ENCODE results near the gene SOX2.
"Not testable (repeated sequence)": the region's sequence is repeated elsewhere in the genome, so short reads cannot be mapped to it uniquely, and the experiment has no call there.

The SOX2 gene

GRCh38 chr3:181761906-181762305 is 50.2 kb downstream of the SOX2 start:
- Histone ChIP-seq H3K79me2 (ENCODE audit: control insufficient read depth, low read length) (no peaks in the 10 kb centered on the region), H3K4me2 (ENCODE audit: low read length) (no peak overlapping the region), H3K27ac (ENCODE audit: low read depth, low read length) (no peak overlapping the region), H3K36me3 (ENCODE audit: control insufficient read depth, low read length) (no peaks in the 10 kb centered on the region), H3K4me3 (ENCODE audit: low read length) (no peak overlapping the region), H3K9me3 (ENCODE audit: control insufficient read depth, insufficient read depth, low read length) (no peaks in the 10 kb centered on the region), H3K4me1 (ENCODE audit: control insufficient read depth, low read length) (no peaks in the 10 kb centered on the region), H3K27me3 (ENCODE audit: control insufficient read depth, low read length) (peaks cover 2% of the 10 kb centered on the region; the same call in 1 of the 2 replicates), H4K20me1 (ENCODE audit: control insufficient read depth, insufficient read depth, low read depth, low read length) (no peaks in the 10 kb centered on the region), H3K9me2 (replicated peaks; ENCODE audit: control insufficient read depth, low read length) (no peaks in the 10 kb centered on the region), H3F3A (ENCODE audit: control insufficient read depth, insufficient read depth) (no peaks in the 10 kb centered on the region)
- no peak for TF ChIP-seq EZH2phosphoT487 (IDR thresholded peaks at IDR 0.05; ENCODE audit: borderline replicate concordance, low read length)
- no peak for TF ChIP-seq CTCF (IDR thresholded peaks at IDR 0.05; ENCODE audit: low read depth, low read length, poor library complexity, severe bottlenecking)

GRCh38 chr3:181764033-181764432 is 52.3 kb downstream of the SOX2 start:
- not testable (repeated sequence) for H3K79me2 ChIP-seq (ENCODE audit: control insufficient read depth, low read length); H3K36me3 ChIP-seq (ENCODE audit: control insufficient read depth, low read length); H3K27me3 ChIP-seq (ENCODE audit: control insufficient read depth, low read length); H3F3A ChIP-seq (ENCODE audit: control insufficient read depth, insufficient read depth); H3K4me3 ChIP-seq (ENCODE audit: low read length); H3K27ac ChIP-seq (ENCODE audit: low read depth, low read length); H3K9me3 ChIP-seq (ENCODE audit: control insufficient read depth, insufficient read depth, low read length); H3K9me2 ChIP-seq (replicated peaks; ENCODE audit: control insufficient read depth, low read length); H3K4me1 ChIP-seq (ENCODE audit: control insufficient read depth, low read length); H3K4me2 ChIP-seq (ENCODE audit: low read length); H4K20me1 ChIP-seq (ENCODE audit: control insufficient read depth, insufficient read depth, low read depth, low read length)
